Measurements from ENCODE around the gene SMOC1. TPM values are rescaled to one million over a fixed set of nuclear protein-coding genes. Genes with fewer than 3 reads are reported as not detected.

The SMOC1 gene
- total RNA-seq, 1 experiment from 2014 or later: 0.46 TPM

DNA sequence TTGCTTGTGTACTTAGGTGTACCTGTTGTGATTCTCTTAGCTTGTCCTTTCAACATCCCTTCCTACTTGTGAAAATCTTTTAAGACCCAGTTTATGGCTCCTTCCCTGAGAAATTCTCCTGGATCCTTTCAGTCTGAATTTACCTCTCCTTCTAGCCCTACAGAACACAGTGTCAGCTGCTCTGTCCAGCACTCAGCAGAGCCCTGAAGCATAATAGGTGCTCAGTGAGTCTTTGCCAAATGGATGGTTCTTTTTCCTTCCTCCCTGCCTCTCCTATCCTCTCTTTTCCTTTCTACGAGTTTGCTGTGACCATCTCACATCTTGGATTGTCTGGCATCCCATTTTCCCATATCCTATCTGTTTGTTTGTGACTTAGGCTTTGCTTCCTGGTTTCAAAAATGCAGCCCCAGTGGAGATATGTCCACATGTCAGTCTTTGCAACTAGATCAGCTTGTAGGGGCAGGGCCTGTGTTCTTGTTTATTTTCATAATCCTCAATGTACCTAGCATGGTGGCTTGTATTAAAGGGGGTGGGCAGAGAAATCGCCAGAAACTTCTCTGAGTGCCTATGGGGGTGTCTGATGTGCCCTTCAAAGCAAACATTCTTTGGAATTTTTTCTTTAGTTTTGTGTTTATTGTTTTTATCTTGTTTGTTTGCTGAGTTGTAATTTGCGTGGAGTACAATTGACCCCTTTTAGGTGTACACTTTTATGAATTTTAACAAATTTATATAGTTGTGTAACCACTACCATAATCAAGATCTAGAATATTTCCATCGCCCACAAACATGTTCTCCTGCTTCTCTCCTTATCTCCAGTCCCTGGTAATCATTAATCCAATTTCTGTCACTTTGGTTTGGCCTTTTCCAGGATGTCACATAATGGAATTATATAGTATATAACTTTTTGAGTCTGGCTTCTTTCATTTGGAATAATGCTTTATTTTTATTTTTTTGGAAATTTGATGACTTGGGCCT is 62.8 kb downstream of the SMOC1 start:
- BruUV-seq (replicated peaks): no TSS peak
- no peaks in the 10 kb centered on the region for H3K4me1 ChIP-seq (ENCODE audit: control insufficient read depth, insufficient read depth, low read length)
- in situ Hi-C loops (cut with HindIII; ENCODE audit: low pct_unique_long_range_greater_than_20kb, low sequenced_read_pairs) (no loop called here), intact Hi-C loops (cut with micrococcal nuclease; ENCODE audit: unreplicated experiment) (no loop called here)
- POLR2A ChIA-PET: no interaction called here
- ATAC-seq: no peak
- DNase-seq (ENCODE audit: low read depth, low spot score): no peak
- CTCF ChIA-PET: interaction anchor here (0.8 kb wide), 1 partner anchor 125 kb away, joined by 3 read pairs; no protein-coding TSS in a partner anchor
- no peak overlapping the region for H3K4me3 ChIP-seq (ENCODE audit: low read depth in 2 of 2, low read length in 2 of 2)
- TF ChIP-seq POLR2AphosphoS5 (IDR thresholded peaks at IDR 0.05; ENCODE audit: low read depth, low read length) (no peak), SIN3A (IDR thresholded peaks at IDR 0.05; ENCODE audit: borderline replicate concordance, insufficient read depth, low read depth, low read length) (no peak), TCF7L2 (IDR thresholded peaks at IDR 0.05; ENCODE audit: low read depth, low read length) (no peak)
- TF ChIP-seq, protein P1, sequence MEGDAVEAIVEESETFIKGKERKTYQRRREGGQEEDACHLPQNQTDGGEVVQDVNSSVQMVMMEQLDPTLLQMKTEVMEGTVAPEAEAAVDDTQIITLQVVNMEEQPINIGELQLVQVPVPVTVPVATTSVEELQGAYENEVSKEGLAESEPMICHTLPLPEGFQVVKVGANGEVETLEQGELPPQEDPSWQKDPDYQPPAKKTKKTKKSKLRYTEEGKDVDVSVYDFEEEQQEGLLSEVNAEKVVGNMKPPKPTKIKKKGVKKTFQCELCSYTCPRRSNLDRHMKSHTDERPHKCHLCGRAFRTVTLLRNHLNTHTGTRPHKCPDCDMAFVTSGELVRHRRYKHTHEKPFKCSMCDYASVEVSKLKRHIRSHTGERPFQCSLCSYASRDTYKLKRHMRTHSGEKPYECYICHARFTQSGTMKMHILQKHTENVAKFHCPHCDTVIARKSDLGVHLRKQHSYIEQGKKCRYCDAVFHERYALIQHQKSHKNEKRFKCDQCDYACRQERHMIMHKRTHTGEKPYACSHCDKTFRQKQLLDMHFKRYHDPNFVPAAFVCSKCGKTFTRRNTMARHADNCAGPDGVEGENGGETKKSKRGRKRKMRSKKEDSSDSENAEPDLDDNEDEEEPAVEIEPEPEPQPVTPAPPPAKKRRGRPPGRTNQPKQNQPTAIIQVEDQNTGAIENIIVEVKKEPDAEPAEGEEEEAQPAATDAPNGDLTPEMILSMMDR (IDR thresholded peaks at IDR 0.05): no peak
- TF ChIP-seq, protein P2, sequence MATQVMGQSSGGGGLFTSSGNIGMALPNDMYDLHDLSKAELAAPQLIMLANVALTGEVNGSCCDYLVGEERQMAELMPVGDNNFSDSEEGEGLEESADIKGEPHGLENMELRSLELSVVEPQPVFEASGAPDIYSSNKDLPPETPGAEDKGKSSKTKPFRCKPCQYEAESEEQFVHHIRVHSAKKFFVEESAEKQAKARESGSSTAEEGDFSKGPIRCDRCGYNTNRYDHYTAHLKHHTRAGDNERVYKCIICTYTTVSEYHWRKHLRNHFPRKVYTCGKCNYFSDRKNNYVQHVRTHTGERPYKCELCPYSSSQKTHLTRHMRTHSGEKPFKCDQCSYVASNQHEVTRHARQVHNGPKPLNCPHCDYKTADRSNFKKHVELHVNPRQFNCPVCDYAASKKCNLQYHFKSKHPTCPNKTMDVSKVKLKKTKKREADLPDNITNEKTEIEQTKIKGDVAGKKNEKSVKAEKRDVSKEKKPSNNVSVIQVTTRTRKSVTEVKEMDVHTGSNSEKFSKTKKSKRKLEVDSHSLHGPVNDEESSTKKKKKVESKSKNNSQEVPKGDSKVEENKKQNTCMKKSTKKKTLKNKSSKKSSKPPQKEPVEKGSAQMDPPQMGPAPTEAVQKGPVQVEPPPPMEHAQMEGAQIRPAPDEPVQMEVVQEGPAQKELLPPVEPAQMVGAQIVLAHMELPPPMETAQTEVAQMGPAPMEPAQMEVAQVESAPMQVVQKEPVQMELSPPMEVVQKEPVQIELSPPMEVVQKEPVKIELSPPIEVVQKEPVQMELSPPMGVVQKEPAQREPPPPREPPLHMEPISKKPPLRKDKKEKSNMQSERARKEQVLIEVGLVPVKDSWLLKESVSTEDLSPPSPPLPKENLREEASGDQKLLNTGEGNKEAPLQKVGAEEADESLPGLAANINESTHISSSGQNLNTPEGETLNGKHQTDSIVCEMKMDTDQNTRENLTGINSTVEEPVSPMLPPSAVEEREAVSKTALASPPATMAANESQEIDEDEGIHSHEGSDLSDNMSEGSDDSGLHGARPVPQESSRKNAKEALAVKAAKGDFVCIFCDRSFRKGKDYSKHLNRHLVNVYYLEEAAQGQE (IDR thresholded peaks at IDR 0.05; ENCODE audit: insufficient read depth in 1 of 2, low read depth in 2 of 2, low read length in 1 of 2): no peak
- no peaks in the 10 kb centered on the region for H3K36me3 ChIP-seq (ENCODE audit: control insufficient read depth, insufficient read depth, low read length)
- H3K27me3 ChIP-seq (ENCODE audit: control insufficient read depth, insufficient read depth, low read length): peaks cover 2% of the 10 kb centered on the region; the same call in 1 of the 2 replicates
- H3K9me3 ChIP-seq (ENCODE audit: control insufficient read depth, insufficient read depth, low read depth, low read length): peaks cover 4% of the 10 kb centered on the region; the same call in 1 of the 2 replicates
- no peak overlapping the region for H3K27ac ChIP-seq (ENCODE audit: low read length)

DNA sequence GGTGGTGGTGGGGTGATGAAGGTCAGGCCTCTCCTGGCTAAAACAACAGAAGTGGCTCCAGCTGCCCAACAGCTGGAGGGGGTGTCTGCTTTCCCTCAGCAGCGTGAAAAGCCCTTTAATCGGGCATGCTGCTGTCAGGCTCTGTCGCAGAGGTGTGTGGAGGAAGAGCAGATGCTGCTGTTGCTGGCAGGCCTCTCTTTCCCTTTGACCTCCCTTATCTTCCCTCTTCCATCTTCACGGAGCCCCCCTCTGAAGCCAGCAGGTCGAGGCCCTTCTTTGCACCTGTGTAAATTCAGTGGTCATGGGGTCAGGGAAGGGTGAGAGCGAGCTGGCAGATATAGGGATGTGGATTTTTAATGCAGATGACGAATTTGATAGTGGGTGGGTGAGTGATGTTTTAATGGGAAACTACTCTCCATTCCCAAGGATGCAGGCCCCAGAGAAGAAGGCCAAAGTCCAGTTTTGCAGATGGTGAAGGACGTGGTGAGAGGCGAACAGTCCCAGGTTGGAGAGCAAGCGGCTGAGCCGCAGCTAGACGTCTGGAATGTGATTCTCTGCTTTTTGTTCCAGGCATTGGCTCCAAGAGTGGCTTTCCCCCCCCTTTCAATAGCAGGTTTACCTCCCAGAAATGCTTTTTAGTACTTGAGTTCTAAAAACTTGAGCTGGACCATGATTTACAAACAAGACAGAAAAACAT is 64.0 kb downstream of the SMOC1 start:
- ChIA-PET POLR2A (no interaction called here), CTCF (no interaction called here)
- H3K36me3 ChIP-seq (ENCODE audit: control insufficient read depth, insufficient read depth, low read length): no peaks in the 10 kb centered on the region
- in situ Hi-C loops (cut with HindIII; ENCODE audit: low pct_unique_long_range_greater_than_20kb, low sequenced_read_pairs) (no loop called here), intact Hi-C loops (cut with micrococcal nuclease; ENCODE audit: unreplicated experiment) (no loop called here)
- BruUV-seq (replicated peaks): no TSS peak
- peaks cover 4% of the 10 kb centered on the region; the same call in 1 of the 2 replicates for H3K9me3 ChIP-seq (ENCODE audit: control insufficient read depth, insufficient read depth, low read depth, low read length)
- no peak for ATAC-seq
- no peaks in the 10 kb centered on the region for H3K4me1 ChIP-seq (ENCODE audit: control insufficient read depth, insufficient read depth, low read length)
- no peak for DNase-seq (ENCODE audit: low read depth, low spot score)
- TF ChIP-seq, protein P2 (IDR thresholded peaks at IDR 0.05; ENCODE audit: insufficient read depth in 1 of 2, low read depth in 2 of 2, low read length in 1 of 2): no peak
- TF ChIP-seq SIN3A (IDR thresholded peaks at IDR 0.05; ENCODE audit: borderline replicate concordance, insufficient read depth, low read depth, low read length): no peak
- TF ChIP-seq, protein P1 (IDR thresholded peaks at IDR 0.05): no peak
- no peak for TF ChIP-seq TCF7L2 (IDR thresholded peaks at IDR 0.05; ENCODE audit: low read depth, low read length)
- no peak for TF ChIP-seq POLR2AphosphoS5 (IDR thresholded peaks at IDR 0.05; ENCODE audit: low read depth, low read length)
- no peak overlapping the region for H3K4me3 ChIP-seq (ENCODE audit: low read depth in 2 of 2, low read length in 2 of 2)
- H3K27ac ChIP-seq (ENCODE audit: low read length): no peak overlapping the region
- H3K27me3 ChIP-seq (ENCODE audit: control insufficient read depth, insufficient read depth, low read length): no peaks in the 10 kb centered on the region; the same call in 1 of the 2 replicates

All from Panc1 (cell line).